GM12864 (cell line): ENCODE results near the gene USP34.

Experiments used
- DNase-seq: peaks from one replicate; pipeline ENCODE4 v3.0.0-alpha.2; 2011; ENCODE audit warnings: low read depth
- H3K4me3 ChIP-seq: 2 replicates; pipeline ENCODE4 v1.5.1; 2011; ENCODE audit warnings: mild to moderate bottlenecking, low read depth, low read length, control low read depth
- CTCF ChIP-seq: IDR thresholded peaks from 2 replicates; pipeline ENCODE4 v1.5.1; 2011; ENCODE audit warnings: low read depth, mild to moderate bottlenecking, moderate library complexity, low read length, control low read depth, inconsistent platforms; ENCODE audit errors: missing control alignments

USP34 gene

GRCh38 chr2:61368687-61369665 is 101.9 kb downstream of the USP34 start:
- H3K4me3 ChIP-seq, result no peak overlapping the region
- no peak for TF ChIP-seq CTCF
- DNase-seq, result no peak

GRCh38 chr2:61367177-61367576 is 103.7 kb downstream of the USP34 start:
- no peak for TF ChIP-seq CTCF
- no peak for DNase-seq
- no peak overlapping the region for H3K4me3 ChIP-seq

GRCh38 chr2:61363580-61363979 is 107.3 kb downstream of the USP34 start:
- DNase-seq, result no peak
- no peak overlapping the region for H3K4me3 ChIP-seq
- TF ChIP-seq CTCF, result no peak

- H3K4me3 ChIP-seq, result no peak overlapping the region
- no peak for DNase-seq
- TF ChIP-seq CTCF, result no peak
These were observed 108.0 kb downstream of the USP34 start for GRCh38 chr2:61362873-61363272.

- no peak overlapping the region for H3K4me3 ChIP-seq
- DNase-seq, result no peak
- no peak for TF ChIP-seq CTCF
These were observed 109.8 kb downstream of the USP34 start for GRCh38 chr2:61361068-61361467.

DNA sequence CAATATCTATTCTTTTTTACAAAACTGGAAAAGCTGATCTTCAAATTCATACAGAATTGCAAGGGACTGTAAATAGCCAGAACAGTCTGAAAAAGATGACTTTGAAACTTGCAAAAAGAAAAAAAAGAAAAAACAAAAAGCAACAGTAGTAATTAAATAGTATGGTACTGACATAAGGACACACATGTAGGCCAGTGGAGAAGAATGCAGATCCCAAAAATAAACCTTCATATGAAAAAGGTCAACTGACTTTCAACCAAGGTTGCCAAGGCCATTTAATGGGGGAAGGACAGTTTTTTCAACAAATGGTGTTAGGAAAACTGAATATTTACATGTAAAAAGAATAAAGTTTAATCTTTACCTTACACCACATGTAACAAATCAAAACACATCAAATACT is 111.8 kb downstream of the USP34 start:
- no peak overlapping the region for H3K4me3 ChIP-seq
- TF ChIP-seq CTCF, result no peak
- DNase-seq, result no peak

- DNase-seq, result no peak
- TF ChIP-seq CTCF, result no peak
- H3K4me3 ChIP-seq, result no peak overlapping the region
These were observed 113.2 kb downstream of the USP34 start for GRCh38 chr2:61357681-61358080.
